Smooth muscle cell (in vitro differentiated cells): ENCODE results near the gene FGF3. TPM values are rescaled to one million over a fixed set of nuclear protein-coding genes. Genes with fewer than 3 reads are reported as not detected.

Experiments used
- DNase-seq: peaks from one replicate; lab custom pipeline; 2025; ENCODE audit not compliant: unreplicated experiment; lab: John Stamatoyannopoulos, UW
- H2AFZ ChIP-seq: fragments of 200-600 bp; sonication (generic); 2 replicates; pipeline ENCODE4 v1.6.0; 2016; ENCODE audit warnings: antibody characterized with exemption, low read depth, mild to moderate bottlenecking
- H3F3A ChIP-seq: fragments of 200-600 bp; sonication (generic); 2 replicates; pipeline ENCODE4 v1.6.0; 2017; ENCODE audit warnings: antibody characterized with exemption, low read depth
- H3K27ac ChIP-seq: fragments of 200-600 bp; sonication (generic); 2 replicates; pipeline ENCODE4 v1.5.1; 2016; ENCODE audit warnings: low read depth, mild to moderate bottlenecking
- H3K27me3 ChIP-seq: fragments of 200-600 bp; sonication (generic); 2 replicates; pipeline ENCODE4 v1.6.1; 2016; ENCODE audit warnings: low read depth, mild to moderate bottlenecking
- H3K36me3 ChIP-seq: fragments of 200-600 bp; sonication (generic); 2 replicates; pipeline ENCODE4 v1.5.1; 2016; ENCODE audit warnings: low read depth
- H3K4me1 ChIP-seq: fragments of 200-600 bp; sonication (generic); 2 replicates; pipeline ENCODE4 v1.5.1; 2016; ENCODE audit warnings: low read depth
- H3K4me2 ChIP-seq: fragments of 200-600 bp; sonication (generic); 2 replicates; pipeline ENCODE4 v1.6.0; 2016; ENCODE audit warnings: mild to moderate bottlenecking
- H3K4me3 ChIP-seq: fragments of 200-600 bp; sonication (generic); 2 replicates; pipeline ENCODE4 v1.5.1; 2016; ENCODE audit warnings: mild to moderate bottlenecking
- H3K79me2 ChIP-seq: fragments of 200-600 bp; sonication (generic); 2 replicates; pipeline ENCODE4 v1.6.0; 2016; ENCODE audit warnings: low read depth, mild to moderate bottlenecking
- H3K9ac ChIP-seq: fragments of 200-600 bp; sonication (generic); 2 replicates; pipeline ENCODE4 v1.6.0; 2016; ENCODE audit warnings: low read depth
- H3K9me3 ChIP-seq: fragments of 200-600 bp; sonication (generic); replicated peaks from 2 replicates; pipeline ENCODE4 v1.5.1; 2016; ENCODE audit warnings: low read depth
- H4K20me1 ChIP-seq: fragments of 200-600 bp; sonication (generic); 2 replicates; pipeline ENCODE4 v1.6.0; 2016; ENCODE audit warnings: low read depth
- CTCF ChIP-seq: fragments of 200-600 bp; sonication (generic); IDR thresholded peaks from 2 replicates; pipeline ENCODE4 v1.5.1; 2017; ENCODE audit warnings: borderline replicate concordance, mild to moderate bottlenecking, antibody characterized with exemption; ENCODE audit not compliant: insufficient read depth, poor library complexity, severe bottlenecking
- WGBS: methylation state at CpG from one replicate; pipeline ENCODE4 v1.1.7; 2016; ENCODE audit warnings: low lambda C conversion rate; 5-methylcytosine and 5-hydroxymethylcytosine counted together
- polyA plus RNA-seq: library from polyadenylated mRNA; unstranded; fragments of >200 nt; fragmentation: Nextera tagmentation; extraction: Ambion mirVana; gene quantifications from 2 replicates; pipeline ENCODE4 v1.2.1, GENCODE V29; 2016
- total RNA-seq: library from RNA; depleted of rRNA; stranded (reverse); fragments of >200 nt; gene quantifications from 2 replicates; pipeline ENCODE4 v1.2.3, GENCODE V29; 2014

FGF3 gene
- total and polyA plus RNA-seq, 2 experiments from 2014 or later: not detected

DNA sequence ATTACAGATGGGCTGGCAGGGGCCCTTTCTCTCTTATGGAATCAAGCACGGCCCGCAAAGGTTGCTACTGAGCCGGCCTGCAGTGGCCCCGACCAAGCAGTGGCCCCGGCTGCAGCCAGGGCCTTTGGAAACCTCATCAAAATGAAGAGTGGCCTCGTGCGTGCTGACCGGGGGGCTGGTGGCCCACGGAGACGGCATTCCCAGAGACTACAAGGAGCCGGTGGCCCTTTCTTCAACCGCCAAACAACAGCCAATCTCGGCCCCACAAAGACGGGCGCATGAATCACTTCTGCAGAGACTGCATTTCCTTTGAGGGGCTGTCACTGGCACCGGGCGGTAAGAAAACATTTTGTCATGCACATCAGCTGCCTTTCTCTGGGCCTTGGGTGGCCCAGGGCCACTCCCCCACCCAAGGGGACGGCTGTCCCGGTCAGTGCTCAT, 43.1 kb upstream of the FGF3 start:
- H3K27me3 ChIP-seq: no peaks in the 10 kb centered on the region

DNA sequence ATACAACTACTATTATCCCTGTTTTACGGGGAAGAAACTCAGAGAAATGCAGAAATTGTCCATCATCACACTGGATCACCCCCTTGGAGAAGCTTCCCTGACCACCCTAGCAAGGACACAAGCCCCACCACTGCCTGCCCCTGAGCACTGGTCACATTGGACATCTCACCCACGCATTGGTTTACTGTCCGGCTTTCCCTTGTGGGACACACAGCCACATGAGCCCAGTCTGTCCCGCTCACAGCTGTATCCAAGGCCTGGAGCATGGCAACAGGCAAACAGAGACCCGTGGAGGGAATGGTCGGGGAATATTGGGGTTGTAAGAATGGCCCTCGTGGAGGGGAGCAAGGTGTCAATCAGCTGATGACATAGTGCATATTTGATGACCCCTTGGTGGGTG, 42.7 kb upstream of the FGF3 start:
- H3K27ac ChIP-seq: no peak overlapping the region
- H3K27me3 ChIP-seq: no peaks in the 10 kb centered on the region
- no peaks in the 10 kb centered on the region for H3K9me3 ChIP-seq
- no peak overlapping the region for H3K4me2 ChIP-seq
- no peaks in the 10 kb centered on the region for H4K20me1 ChIP-seq
- 85% methylated on average over 7 of the region's 7 CpGs for WGBS
- no peaks in the 10 kb centered on the region for H3K36me3 ChIP-seq
- H2AFZ ChIP-seq: no peak overlapping the region
- TF ChIP-seq CTCF: no peak
- DNase-seq: no peak
- no peaks in the 10 kb centered on the region for H3F3A ChIP-seq
- H3K4me1 ChIP-seq: no peaks in the 10 kb centered on the region
- no peak overlapping the region for H3K9ac ChIP-seq
- H3K4me3 ChIP-seq: no peak overlapping the region
- no peaks in the 10 kb centered on the region for H3K79me2 ChIP-seq

More for the DNA sequence above, 43.1 kb upstream of the FGF3 start:
- 72% methylated on average over 19 of the region's 19 CpGs for WGBS
- no peak overlapping the region for H3K27ac ChIP-seq
- H3K79me2 ChIP-seq: no peaks in the 10 kb centered on the region
- no peaks in the 10 kb centered on the region for H3K9me3 ChIP-seq
- no peak for TF ChIP-seq CTCF
- no peaks in the 10 kb centered on the region for H3K36me3 ChIP-seq
- H3F3A ChIP-seq: no peaks in the 10 kb centered on the region
- no peaks in the 10 kb centered on the region for H3K4me1 ChIP-seq
- H4K20me1 ChIP-seq: no peaks in the 10 kb centered on the region
- H3K9ac ChIP-seq: no peak overlapping the region
- no peak for DNase-seq
- H3K4me2 ChIP-seq: no peak overlapping the region
- no peak overlapping the region for H3K4me3 ChIP-seq
- no peak overlapping the region for H2AFZ ChIP-seq

GRCh38 chr11:69860796-69861445, 41.7 kb upstream of the FGF3 start:
- H3K27ac ChIP-seq: no peak overlapping the region
- H3K9ac ChIP-seq: no peak overlapping the region
- H3K4me3 ChIP-seq: no peak overlapping the region
- no peaks in the 10 kb centered on the region for H3K9me3 ChIP-seq
- no peaks in the 10 kb centered on the region for H3K36me3 ChIP-seq
- H3K27me3 ChIP-seq: no peaks in the 10 kb centered on the region
- H4K20me1 ChIP-seq: no peaks in the 10 kb centered on the region
- H3F3A ChIP-seq: no peaks in the 10 kb centered on the region
- H3K4me2 ChIP-seq: no peak overlapping the region
- WGBS: 88% methylated on average over 9 of the region's 9 CpGs
- H3K79me2 ChIP-seq: no peaks in the 10 kb centered on the region
- no peak overlapping the region for H2AFZ ChIP-seq
- H3K4me1 ChIP-seq: no peaks in the 10 kb centered on the region
- DNase-seq: no peak
- no peak for TF ChIP-seq CTCF

DNA sequence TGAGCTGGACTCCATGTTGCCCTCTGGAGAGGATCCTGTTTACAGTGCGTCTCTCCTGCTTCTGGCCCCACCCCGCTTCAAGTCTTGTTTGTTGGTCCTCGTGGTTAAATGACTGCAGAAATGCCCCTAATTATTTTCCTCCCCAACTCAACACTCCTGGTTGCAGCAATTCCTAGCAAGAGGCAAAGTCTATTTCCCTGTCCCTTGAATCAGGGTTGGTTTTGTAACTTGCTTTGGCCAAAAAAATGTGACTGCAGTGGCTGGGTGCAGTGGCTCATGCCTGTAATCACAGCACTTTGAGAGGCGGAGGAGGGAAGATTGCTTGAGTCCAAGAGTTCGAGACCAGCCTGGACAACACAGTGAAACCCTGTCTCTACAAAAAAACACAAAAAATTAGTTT, 41.0 kb upstream of the FGF3 start:
- DNase-seq: no peak
- H3K79me2 ChIP-seq: no peaks in the 10 kb centered on the region
- H3K36me3 ChIP-seq: no peaks in the 10 kb centered on the region
- TF ChIP-seq CTCF: no peak
- no peak overlapping the region for H3K9ac ChIP-seq
- H3K27ac ChIP-seq: no peak overlapping the region
- no peaks in the 10 kb centered on the region for H3K4me1 ChIP-seq
- H3K4me3 ChIP-seq: no peak overlapping the region
- no peak overlapping the region for H2AFZ ChIP-seq
- no peaks in the 10 kb centered on the region for H4K20me1 ChIP-seq
- no peaks in the 10 kb centered on the region for H3F3A ChIP-seq
- no peaks in the 10 kb centered on the region for H3K27me3 ChIP-seq
- WGBS: 82% methylated on average over 5 of the region's 5 CpGs
- H3K9me3 ChIP-seq: no peaks in the 10 kb centered on the region
- H3K4me2 ChIP-seq: no peak overlapping the region
